Mesendoderm (in vitro differentiated cells): Measurements from ENCODE around the gene ARHGEF11.

Source experiments
- DNase-seq: peaks from one replicate; pipeline ENCODE4 v3.0.0; 2013
- H2AK5ac ChIP-seq: 2 replicates; pipeline ENCODE4 v1.6.1; 2013; ENCODE audit warnings: low read length, inconsistent platforms
- H2BK120ac ChIP-seq: 2 replicates; pipeline ENCODE4 v1.6.1; 2013; ENCODE audit warnings: low read depth, mild to moderate bottlenecking, low read length, moderate library complexity, mixed read lengths
- H2BK15ac ChIP-seq: replicated peaks from 2 replicates; pipeline ENCODE4 v1.6.1; 2013; ENCODE audit warnings: low read depth, mild to moderate bottlenecking, moderate library complexity
- H2BK5ac ChIP-seq: 2 replicates; pipeline ENCODE4 v1.6.1; 2013; ENCODE audit warnings: low read length, inconsistent platforms
- H3K18ac ChIP-seq: 2 replicates; pipeline ENCODE4 v1.6.1; 2013; ENCODE audit warnings: mild to moderate bottlenecking, low read length, mixed read lengths
- H3K23ac ChIP-seq: one replicate; pipeline ENCODE4 v1.6.1; 2013; ENCODE audit warnings: low read length
- H3K27ac ChIP-seq: 2 replicates; pipeline ENCODE4 v1.5.1; 2013; ENCODE audit warnings: low read depth, mild to moderate bottlenecking, inconsistent platforms, low read length, moderate library complexity
- H3K27me3 ChIP-seq: 2 replicates; pipeline ENCODE4 v1.6.1; 2013; ENCODE audit warnings: low read length, control low read depth, mild to moderate bottlenecking, inconsistent platforms; ENCODE audit not compliant: insufficient read depth, poor library complexity
- H3K36me3 ChIP-seq: 2 replicates; pipeline ENCODE4 v1.6.1; 2013; ENCODE audit warnings: low read length, inconsistent platforms; ENCODE audit not compliant: control insufficient read depth, insufficient read depth
- H3K4ac ChIP-seq: one replicate; pipeline ENCODE4 v1.6.1; 2013; ENCODE audit warnings: low read depth, mild to moderate bottlenecking, low read length, moderate library complexity
- H3K4me1 ChIP-seq: 2 replicates; pipeline ENCODE4 v1.6.1; 2013; ENCODE audit warnings: low read depth, low read length, inconsistent platforms; ENCODE audit not compliant: control insufficient read depth
- H3K4me2 ChIP-seq: 2 replicates; pipeline ENCODE4 v1.6.1; 2013; ENCODE audit warnings: low read length
- H3K4me3 ChIP-seq: 2 replicates; pipeline ENCODE4 v1.5.1; 2013; ENCODE audit warnings: mild to moderate bottlenecking, low read length
- H3K56ac ChIP-seq: one replicate; pipeline ENCODE4 v1.6.1; 2013; ENCODE audit warnings: low read length
- H3K79me1 ChIP-seq: 2 replicates; pipeline ENCODE4 v1.6.1; 2013; ENCODE audit warnings: low read length, inconsistent platforms
- H3K79me2 ChIP-seq: 2 replicates; pipeline ENCODE4 v1.6.1; 2013; ENCODE audit warnings: mild to moderate bottlenecking, low read length; ENCODE audit not compliant: control insufficient read depth, insufficient read depth
- H3K9ac ChIP-seq: 2 replicates; pipeline ENCODE4 v1.6.1; 2013; ENCODE audit warnings: low read length, inconsistent platforms
- H4K5ac ChIP-seq: one replicate; pipeline ENCODE4 v1.6.1; 2013; ENCODE audit warnings: low read length
- H4K8ac ChIP-seq: one replicate; pipeline ENCODE4 v1.6.1; 2013; ENCODE audit warnings: low read depth, mild to moderate bottlenecking, control low read depth, low read length, moderate library complexity
- WGBS: extraction: QIAGEN DNeasy Blood & Tissue Kit; methylation state at CpG from one replicate; pipeline ENCODE4 v1.1.7; 2013; ENCODE audit warnings: low lambda C conversion rate, missing lambda C conversion rate; ENCODE audit not compliant: insufficient coverage; ENCODE audit errors: extremely low coverage; 5-methylcytosine and 5-hydroxymethylcytosine counted together

ARHGEF11 gene

DNA sequence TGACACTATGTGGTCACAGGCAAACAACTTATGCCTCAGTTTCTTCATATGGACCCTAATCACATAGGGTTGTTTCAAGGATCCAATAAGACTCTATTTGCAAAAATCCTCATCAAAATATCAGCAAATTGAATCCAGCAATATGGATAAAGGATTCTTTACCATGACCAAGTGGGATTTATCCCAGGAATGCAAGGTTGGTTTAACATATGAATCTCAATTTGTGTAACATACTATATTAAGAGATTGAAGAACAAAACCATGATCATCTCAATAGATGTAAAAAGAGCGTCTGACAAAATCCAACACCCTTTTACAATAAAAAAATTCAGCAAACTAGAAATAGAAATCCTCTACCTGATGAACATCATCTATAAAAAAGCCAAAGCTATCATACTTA, 23.9 kb downstream of the ARHGEF11 start:
- Histone ChIP-seq H3K79me2 (peaks cover 3% of the 10 kb centered on the region), H2BK5ac (no peak overlapping the region), H3K23ac (no peak overlapping the region), H4K8ac (no peak overlapping the region), H3K4me2 (no peak overlapping the region), H2BK15ac (no peak overlapping the region), H3K4me1 (no peaks in the 10 kb centered on the region), H3K18ac (no peak overlapping the region), H2BK120ac (no peak overlapping the region), H3K56ac (no peak overlapping the region), H3K4me3 (no peak overlapping the region), H4K5ac (no peak overlapping the region), H3K27me3 (no peaks in the 10 kb centered on the region), H2AK5ac (no peak overlapping the region), H3K27ac (no peak overlapping the region), H3K9ac (no peak overlapping the region), H3K79me1 (no peaks in the 10 kb centered on the region), H3K4ac (no peak overlapping the region), H3K36me3 (no peaks in the 10 kb centered on the region)
- DNase-seq, result no peak
- no CpG with 5 or more reads among the region's 1 CpG for WGBS

DNA sequence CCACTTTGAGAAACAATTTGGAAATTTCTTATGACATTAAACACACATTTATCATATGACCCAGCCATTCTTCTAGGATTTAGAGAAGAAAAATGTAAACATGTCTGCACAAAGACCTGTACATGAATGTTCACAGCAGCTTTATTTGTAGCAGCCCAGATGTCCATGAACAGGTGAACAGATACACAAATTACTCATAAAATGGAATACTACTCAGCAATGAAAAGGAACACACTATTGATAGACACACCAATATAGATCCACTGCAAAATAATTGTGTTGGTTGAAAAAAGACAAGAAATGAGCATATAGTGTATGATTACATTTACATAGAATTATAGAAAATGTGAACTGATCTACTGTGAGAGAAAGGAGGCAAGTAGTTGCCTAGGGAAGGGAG, 26.1 kb downstream of the ARHGEF11 start:
- no peak overlapping the region for H2AK5ac ChIP-seq
- H3K4ac ChIP-seq, result no peak overlapping the region
- DNase-seq, result no peak
- H3K79me2 ChIP-seq, result no peaks in the 10 kb centered on the region
- H2BK15ac ChIP-seq, result no peak overlapping the region
- no peaks in the 10 kb centered on the region for H3K79me1 ChIP-seq
- no peak overlapping the region for H4K8ac ChIP-seq
- no peak overlapping the region for H4K5ac ChIP-seq
- no peak overlapping the region for H3K23ac ChIP-seq
- no peak overlapping the region for H2BK120ac ChIP-seq
- H3K4me2 ChIP-seq, result no peak overlapping the region
- H3K27me3 ChIP-seq, result no peaks in the 10 kb centered on the region
- H3K4me1 ChIP-seq, result no peaks in the 10 kb centered on the region
- no peak overlapping the region for H3K4me3 ChIP-seq
- no peaks in the 10 kb centered on the region for H3K36me3 ChIP-seq
- H3K9ac ChIP-seq, result no peak overlapping the region
- H3K18ac ChIP-seq, result no peak overlapping the region
- no peak overlapping the region for H3K56ac ChIP-seq
- H3K27ac ChIP-seq, result no peak overlapping the region
- no peak overlapping the region for H2BK5ac ChIP-seq

DNA sequence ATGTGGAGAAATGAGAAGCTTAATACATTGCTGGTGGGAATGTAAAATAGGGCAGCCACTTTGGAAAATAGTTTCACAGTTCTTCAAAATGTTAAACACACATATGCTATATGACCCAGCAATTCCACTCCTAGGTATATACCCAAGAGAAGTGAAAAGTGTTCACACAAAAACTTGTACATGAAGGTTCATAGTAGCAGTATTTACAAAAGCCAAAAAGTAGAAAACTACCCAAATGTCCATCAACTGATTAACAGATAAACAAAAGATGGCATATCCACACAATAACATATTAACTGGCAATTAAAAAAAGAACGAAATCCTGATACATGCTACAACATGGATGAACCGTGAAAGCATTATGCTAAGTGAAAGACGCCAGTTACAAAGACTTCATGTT, 33.7 kb downstream of the ARHGEF11 start:
- DNase-seq, result no peak
- no peak overlapping the region for H4K5ac ChIP-seq

DNA sequence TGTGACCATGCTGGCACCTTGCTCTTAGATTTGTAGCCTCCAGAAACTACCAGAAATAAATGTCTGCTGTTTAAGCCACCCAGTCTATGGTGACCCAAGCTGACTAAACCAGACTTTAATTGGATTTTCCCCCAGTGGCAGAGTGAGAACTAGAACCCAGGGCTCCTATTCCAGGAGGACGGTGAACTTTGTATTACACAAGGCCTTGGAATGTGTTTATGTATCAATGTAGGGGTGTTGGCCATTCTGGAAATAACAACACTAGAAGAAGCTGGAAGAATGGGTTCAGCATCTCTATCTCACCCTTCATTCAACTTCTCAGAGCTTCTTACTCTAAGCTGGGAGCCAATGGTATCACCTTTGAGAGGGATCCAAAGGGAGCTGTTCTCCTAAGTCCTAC, 37.0 kb downstream of the ARHGEF11 start:
- Histone ChIP-seq H3K23ac (no peak overlapping the region), H4K8ac (no peak overlapping the region), H3K27ac (no peak overlapping the region), H2BK15ac (no peak overlapping the region), H4K5ac (no peak overlapping the region), H3K18ac (no peak overlapping the region), H3K36me3 (no peaks in the 10 kb centered on the region), H3K4me3 (no peak overlapping the region), H3K4ac (no peak overlapping the region), H2BK5ac (no peak overlapping the region), H3K79me1 (peaks cover 22% of the 10 kb centered on the region), H2BK120ac (no peak overlapping the region), H3K56ac (no peak overlapping the region), H3K27me3 (no peaks in the 10 kb centered on the region), H3K4me2 (no peak overlapping the region), H2AK5ac (no peak overlapping the region), H3K9ac (no peak overlapping the region), H3K79me2 (peaks cover 5% of the 10 kb centered on the region), H3K4me1 (peaks cover 13% of the 10 kb centered on the region)
- no CpG with 5 or more reads among the region's 1 CpG for WGBS
- DNase-seq, result no peak

More for the DNA sequence above, 33.7 kb downstream of the ARHGEF11 start:
- Histone ChIP-seq H3K36me3 (no peaks in the 10 kb centered on the region), H3K4me3 (no peak overlapping the region), H3K79me1 (peaks cover 15% of the 10 kb centered on the region), H3K56ac (no peak overlapping the region), H2BK120ac (no peak overlapping the region), H4K8ac (no peak overlapping the region), H3K27me3 (no peaks in the 10 kb centered on the region), H2AK5ac (no peak overlapping the region), H3K23ac (no peak overlapping the region), H3K27ac (no peak overlapping the region), H3K9ac (no peak overlapping the region), H2BK5ac (no peak overlapping the region), H3K4ac (no peak overlapping the region), H2BK15ac (no peak overlapping the region), H3K18ac (no peak overlapping the region), H3K4me1 (peaks cover 6% of the 10 kb centered on the region), H3K4me2 (no peak overlapping the region), H3K79me2 (peaks cover 4% of the 10 kb centered on the region)
- WGBS, result no CpG with 5 or more reads among the region's 3 CpGs

DNA sequence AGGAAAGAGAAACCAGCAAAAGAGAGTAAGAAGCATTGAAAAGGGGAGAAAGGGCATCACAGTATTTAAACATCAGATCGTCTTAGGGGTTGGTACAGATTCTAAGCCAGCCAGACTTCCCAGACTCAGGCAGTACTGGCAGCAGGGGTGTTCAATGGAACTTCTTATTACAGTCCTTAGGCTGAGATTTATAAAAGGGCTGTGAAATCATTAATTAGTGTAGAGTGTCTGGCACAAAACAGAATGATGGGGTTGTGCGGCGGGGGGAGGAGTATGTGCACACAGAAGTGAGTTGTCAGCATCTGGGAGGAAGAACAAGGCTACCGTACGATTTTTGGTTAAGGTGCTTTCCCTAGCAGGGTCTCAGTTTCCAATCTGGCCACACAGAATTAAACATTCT, 38.2 kb downstream of the ARHGEF11 start:
- Histone ChIP-seq H3K79me2 (peaks cover 7% of the 10 kb centered on the region), H2AK5ac (no peak overlapping the region), H2BK15ac (no peak overlapping the region), H4K5ac (no peak overlapping the region), H3K23ac (no peak overlapping the region), H3K4me1 (peaks cover 13% of the 10 kb centered on the region), H3K9ac (no peak overlapping the region), H3K27ac (no peak overlapping the region), H2BK5ac (no peak overlapping the region), H3K36me3 (no peaks in the 10 kb centered on the region), H2BK120ac (no peak overlapping the region), H3K27me3 (no peaks in the 10 kb centered on the region), H3K18ac (peak overlapping the region; percentile 65), H3K4me3 (no peak overlapping the region), H3K4ac (no peak overlapping the region), H4K8ac (no peak overlapping the region), H3K79me1 (peaks cover 26% of the 10 kb centered on the region), H3K56ac (no peak overlapping the region), H3K4me2 (no peak overlapping the region)
- WGBS, result no CpG with 5 or more reads among the region's 5 CpGs
- DNase-seq, result no peak

DNA sequence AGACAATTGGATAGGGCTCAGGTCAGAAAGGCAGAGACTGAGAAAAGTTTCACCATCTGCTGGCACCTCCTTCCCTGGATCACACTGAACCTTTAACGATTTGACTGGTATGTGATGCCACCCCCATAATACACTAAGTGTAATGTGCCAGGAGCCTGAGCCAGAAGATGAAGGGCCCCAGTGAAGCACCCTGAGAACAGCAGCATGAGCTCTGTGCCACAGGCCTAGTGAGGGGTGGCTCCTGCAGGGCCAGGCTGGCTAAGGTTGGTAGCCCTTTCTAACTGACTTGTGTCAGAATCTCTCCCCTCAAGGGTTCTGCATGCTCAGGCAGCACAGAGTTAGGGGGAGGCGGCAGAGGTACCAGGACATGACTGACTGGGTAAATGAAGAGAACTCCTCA, 38.9 kb downstream of the ARHGEF11 start:
- H3K18ac ChIP-seq, result no peak overlapping the region
- no peaks in the 10 kb centered on the region for H3K27me3 ChIP-seq
- no peak overlapping the region for H2BK15ac ChIP-seq
- DNase-seq, result no peak
- no peak overlapping the region for H3K4ac ChIP-seq
- H2BK120ac ChIP-seq, result no peak overlapping the region
- H3K79me1 ChIP-seq, result peaks cover 27% of the 10 kb centered on the region
- WGBS, result no CpG with 5 or more reads among the region's 2 CpGs
- H3K4me2 ChIP-seq, result no peak overlapping the region
- peaks cover 13% of the 10 kb centered on the region for H3K4me1 ChIP-seq
- H2AK5ac ChIP-seq, result no peak overlapping the region
- no peak overlapping the region for H2BK5ac ChIP-seq
- no peak overlapping the region for H3K27ac ChIP-seq
- no peak overlapping the region for H4K5ac ChIP-seq
- no peak overlapping the region for H3K23ac ChIP-seq
- no peak overlapping the region for H3K4me3 ChIP-seq
- H3K36me3 ChIP-seq, result no peaks in the 10 kb centered on the region
- peaks cover 7% of the 10 kb centered on the region for H3K79me2 ChIP-seq
- no peak overlapping the region for H3K9ac ChIP-seq
- no peak overlapping the region for H4K8ac ChIP-seq
- H3K56ac ChIP-seq, result no peak overlapping the region
